HG03457 (cell line): Measurements from ENCODE around the gene SEPTIN1.
A peak's percentile ranks its signal among the peaks of the same experiment; 100 is the strongest.
"Not testable (repeated sequence)": the region's sequence is repeated elsewhere in the genome, so short reads cannot be mapped to it uniquely, and the experiment has no call there.

Experiments used
- ATAC-seq: cut with Tn5 transposase; IDR thresholded peaks from one replicate; pipeline ENCODE4 v1.9.1; 2021; ENCODE audit warnings: moderate number of reproducible peaks; ENCODE audit not compliant: unreplicated experiment

Gene SEPTIN1

DNA sequence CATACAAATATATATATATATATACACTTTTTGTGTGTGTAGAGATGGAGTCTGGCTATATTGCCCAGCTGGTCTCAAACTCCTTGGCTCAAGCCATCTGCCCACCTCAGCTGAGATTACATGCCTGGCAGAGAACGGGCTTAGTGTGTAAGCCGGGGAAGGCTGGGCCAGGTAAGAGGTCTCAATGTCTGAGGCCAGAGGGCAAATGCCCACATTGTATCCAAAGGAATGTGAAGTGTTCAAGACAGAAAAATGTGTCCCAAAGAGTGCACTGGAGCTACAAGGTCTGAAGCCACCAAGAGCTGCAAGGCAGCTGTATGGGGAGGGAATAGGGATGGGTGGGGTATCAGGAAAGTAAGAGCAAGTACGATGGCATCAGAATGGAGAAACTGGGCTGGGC is 36.1 kb downstream of the SEPTIN1 start:
- no peak for ATAC-seq

DNA sequence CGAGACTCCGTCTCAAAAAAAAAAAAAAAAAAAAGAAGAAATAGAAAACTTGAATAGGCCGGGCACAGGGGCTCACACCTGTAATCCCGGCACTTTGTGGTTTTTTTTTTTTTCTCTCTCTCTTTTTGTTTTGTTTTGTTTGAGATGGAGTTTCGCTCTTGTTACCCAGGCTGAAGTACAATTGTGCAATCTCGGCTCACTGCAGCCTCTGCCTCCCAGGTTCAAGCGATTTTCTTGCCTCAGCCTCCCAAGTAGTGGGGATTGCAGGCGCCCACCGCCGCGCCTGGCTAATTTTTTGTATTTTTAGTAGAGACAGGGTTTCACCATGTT is 38.9 kb downstream of the SEPTIN1 start:
- not testable (repeated sequence) for ATAC-seq

DNA sequence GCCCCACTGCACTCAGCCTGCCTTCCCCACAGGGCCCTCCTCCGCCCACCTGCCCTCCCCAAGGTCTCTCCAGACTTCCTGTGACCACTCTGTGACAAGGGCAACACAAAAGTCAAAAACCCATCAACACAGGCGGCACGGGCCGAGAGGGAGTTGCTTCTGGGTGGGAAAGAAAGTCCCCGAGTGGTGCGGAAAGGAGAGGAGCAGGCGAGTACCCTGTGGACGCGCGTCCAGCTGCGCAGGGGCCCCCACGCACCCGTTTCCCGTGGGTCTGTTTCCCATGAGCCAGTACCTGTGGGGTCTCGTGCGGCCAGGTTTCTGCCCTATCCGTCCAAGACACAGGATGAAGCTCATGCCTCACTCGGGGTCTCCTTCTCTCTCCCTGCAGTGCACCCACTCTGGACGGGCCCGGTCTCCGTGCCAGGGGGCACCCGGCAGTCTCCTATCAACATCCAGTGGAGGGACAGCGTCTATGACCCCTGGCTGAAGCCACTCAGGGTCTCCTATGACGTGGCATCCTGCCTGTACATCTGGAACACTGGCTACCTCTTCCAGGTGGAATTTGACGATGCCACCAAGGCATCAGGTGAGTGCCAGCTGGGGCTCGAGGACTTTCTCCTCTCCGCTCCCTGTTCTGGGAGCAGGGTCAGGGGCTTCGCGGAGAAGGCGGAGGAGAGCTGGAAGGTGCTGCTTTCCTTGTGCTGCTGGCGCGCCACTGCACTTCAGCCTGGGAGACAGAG is 39.4 kb downstream of the SEPTIN1 start:
- ATAC-seq: no peak

DNA sequence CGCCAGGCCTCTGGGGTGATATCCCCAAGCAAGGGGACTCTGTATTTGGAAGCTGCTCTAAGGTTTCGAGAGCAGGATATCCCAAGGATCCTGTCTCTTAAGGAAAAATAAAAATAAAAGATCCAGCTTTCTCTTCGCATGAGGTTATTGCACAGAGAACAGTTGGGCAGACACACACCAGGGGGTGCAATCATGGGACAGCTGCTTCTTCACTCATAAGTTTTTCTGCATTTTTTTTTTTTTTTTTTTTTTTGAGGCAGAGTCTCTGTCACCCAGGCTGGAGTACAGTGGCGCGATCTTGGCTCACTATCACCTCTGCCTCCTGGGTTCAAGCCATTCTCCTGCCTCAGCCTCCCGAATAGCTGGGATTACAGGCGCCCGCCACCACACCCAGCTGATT is 40.4 kb downstream of the SEPTIN1 start:
- ATAC-seq: not testable (repeated sequence)

DNA sequence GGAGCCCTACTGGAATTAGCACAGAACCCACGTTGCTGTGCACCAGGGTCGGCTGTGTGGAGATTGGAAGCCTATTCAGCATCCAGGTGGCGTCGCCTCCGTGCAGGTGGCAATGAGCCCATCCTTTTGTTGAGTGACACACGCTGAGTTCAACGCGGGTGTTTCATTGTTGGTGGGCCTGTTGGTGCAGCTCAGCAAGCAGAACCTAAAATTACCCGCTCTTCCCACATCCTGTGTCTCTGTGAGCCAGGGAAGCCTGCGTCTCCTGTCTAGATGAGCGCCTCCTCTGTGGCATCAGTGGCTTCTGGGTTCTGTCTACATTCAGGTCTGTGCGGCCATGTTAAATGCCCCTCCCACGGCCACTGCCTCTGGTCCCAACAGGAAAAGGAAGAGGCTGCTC is 41.7 kb downstream of the SEPTIN1 start:
- ATAC-seq: no peak

DNA sequence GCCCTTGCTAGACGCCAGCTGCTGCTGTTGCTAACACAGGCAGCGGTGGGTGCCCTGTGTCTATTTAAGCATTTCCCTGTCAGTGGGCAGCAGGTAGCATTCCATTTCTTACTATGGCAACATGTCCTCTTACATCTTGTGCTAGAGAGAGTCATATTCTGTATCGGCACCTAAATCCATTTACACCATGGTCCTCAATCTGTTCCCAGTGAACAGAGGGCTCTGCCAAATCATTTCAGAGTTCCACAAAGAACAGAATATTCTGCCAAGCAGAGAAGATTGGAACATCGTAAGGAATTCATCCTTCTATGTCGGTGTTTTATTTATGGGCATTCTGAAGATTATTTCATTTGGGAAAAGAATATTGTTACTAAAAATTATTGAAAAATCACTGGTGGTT is 43.6 kb downstream of the SEPTIN1 start:
- ATAC-seq: not testable (repeated sequence)

DNA sequence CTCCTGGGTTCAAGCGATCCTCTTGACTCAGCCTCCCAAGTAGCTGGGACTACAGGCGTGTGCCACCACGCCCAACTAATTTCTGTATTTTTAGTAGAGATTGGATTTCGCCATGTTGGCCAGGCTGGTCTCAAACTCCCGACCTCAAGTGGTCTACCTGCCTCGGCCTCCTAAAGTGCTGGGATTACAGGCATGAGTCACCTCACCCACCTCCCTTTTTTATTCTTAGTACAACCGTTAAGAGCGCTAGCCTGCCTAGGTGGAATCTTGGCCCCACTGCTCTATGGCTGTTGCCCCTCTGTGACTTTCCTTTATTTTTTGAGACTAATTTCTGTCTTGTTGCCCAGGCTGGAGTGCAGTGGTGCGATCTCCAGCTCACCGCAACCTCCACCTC is 44.4 kb downstream of the SEPTIN1 start:
- ATAC-seq: not testable (repeated sequence)

DNA sequence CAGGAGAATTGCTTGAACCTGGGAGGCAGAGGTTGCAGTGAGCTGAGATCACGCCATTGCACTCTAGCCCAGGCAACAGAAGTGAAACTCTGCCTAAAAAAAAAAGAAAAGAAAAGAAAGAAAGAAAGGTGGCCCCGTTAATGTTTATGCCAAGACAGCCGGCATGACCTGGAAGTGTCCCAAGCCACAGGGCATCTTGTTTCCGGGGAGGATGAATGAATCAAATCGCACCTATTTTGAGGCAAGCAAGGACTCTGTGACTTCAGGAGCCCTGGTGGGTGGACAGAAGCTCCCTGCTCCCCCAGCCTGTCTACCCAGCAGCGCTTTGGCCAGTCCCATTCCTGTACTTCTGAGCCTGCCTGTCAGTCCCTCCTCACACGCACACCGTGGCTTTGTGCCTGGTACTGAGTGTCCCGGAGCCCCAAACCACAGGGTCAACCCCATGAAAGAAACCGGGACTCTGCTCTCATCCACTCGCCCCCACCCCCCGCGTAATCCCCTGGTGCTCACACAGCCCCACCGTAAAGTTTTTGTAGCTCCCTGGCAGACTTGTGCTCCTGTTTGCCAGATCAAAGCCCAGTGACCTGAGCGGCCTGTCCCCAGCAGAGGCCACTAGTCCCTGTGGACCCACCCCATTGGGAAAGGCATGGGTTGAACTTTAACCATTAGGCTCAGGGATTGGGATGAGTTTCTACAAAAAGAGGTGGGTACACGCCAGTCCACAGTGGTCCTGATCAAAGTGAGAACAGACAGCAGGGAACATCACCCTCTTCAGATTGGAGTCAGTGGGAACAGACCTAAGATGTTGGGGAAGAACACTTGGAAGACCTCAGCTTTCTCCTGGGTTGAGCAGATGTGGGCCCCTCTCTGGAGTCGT is 46.5 kb downstream of the SEPTIN1 start:
- ATAC-seq: peak; percentile 33

DNA sequence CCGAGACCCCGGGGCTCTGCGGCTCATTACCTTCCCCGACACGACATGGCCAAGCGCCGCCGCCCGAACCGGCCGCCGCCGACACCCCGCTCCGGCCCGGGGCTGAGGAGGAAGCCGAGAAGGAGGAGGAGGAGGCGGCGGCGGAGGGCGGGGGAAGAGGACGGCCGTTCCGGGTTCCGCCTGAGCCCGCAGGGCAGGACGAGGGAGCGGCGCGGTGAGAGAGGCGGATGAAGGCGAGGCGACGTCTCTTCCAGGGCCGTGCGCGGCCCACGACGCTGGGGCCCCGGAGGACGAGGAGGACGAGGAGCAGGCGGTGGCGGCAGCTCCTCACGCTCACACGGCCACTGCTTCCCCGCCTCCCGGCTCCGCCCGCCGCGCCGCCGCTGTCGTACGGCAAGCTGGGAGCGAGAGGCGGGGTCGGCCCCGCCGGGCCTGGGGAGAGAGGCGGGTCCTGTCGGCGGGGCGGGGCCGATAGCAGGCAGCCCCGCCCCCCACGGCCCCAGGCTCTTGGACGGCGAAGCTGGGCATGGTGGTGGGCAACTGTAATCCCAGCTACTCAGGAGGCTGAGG is 47.2 kb downstream of the SEPTIN1 start:
- ATAC-seq: peak; percentile 57

DNA sequence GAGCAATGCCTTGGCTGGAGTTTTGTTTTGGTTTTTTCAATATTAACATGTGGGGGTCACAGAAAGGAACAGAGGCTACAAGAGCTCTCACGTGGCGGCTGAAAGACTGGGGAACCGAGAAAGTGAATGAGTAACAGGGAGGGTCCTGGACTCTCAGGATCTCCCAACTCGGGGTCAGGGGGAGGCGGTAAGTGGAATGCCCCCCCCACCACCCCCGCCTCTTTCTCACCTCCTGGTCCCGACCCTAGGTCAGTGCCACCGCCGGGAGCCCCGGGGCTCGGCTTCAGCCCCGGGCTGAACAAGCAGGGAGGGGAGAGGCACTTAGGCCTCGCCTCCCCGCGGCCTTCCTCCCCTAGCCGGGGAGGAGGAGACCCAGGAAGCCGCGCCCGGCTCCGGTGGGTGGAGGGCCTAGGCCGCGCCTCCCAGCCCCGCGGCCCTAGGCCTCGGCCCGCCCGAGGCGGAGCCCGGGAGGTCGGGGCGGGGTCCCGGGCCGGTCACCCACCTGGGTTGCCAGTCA is 47.8 kb downstream of the SEPTIN1 start:
- ATAC-seq: peak; percentile 53
